GM11168 (cell line): ENCODE results near the gene AP2B1.
"Not testable (repeated sequence)": the region's sequence is repeated elsewhere in the genome, so short reads cannot be mapped to it uniquely, and the experiment has no call there.

ENCODE experiments used
- in situ Hi-C: fragments of 300-500 bp; cut with MboI; formaldehyde crosslinking; loops from one replicate; pipeline ENCODE4 v1.12.0; 2022; ENCODE audit warnings: low sequenced_read_pairs; ENCODE audit not compliant: unreplicated experiment

The AP2B1 gene

DNA sequence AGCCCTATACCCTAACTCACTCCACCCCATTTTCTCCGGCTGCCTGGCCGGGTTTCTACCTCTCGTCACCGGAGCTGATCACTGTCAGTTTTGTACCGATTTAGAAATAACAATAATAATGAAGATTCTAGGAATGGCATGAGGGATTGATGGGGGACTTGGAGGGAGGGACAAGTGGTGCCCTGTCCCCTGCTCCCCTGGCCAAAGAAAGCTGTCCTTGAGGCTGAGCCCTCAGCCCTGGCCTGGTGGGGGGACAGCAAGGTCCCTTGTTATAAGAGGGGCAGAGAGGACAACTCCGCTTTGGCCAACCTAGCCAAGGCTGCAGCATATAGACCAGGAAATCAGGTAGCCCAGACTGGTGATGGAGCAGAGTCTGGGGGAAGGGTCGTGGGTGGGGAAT is 155.4 kb downstream of the AP2B1 start:
- in situ Hi-C loops, result loop anchor here (10.0 to 25.0 kb wide), 2 partner anchors 128 to 580 kb away; no protein-coding TSS in a partner anchor

DNA sequence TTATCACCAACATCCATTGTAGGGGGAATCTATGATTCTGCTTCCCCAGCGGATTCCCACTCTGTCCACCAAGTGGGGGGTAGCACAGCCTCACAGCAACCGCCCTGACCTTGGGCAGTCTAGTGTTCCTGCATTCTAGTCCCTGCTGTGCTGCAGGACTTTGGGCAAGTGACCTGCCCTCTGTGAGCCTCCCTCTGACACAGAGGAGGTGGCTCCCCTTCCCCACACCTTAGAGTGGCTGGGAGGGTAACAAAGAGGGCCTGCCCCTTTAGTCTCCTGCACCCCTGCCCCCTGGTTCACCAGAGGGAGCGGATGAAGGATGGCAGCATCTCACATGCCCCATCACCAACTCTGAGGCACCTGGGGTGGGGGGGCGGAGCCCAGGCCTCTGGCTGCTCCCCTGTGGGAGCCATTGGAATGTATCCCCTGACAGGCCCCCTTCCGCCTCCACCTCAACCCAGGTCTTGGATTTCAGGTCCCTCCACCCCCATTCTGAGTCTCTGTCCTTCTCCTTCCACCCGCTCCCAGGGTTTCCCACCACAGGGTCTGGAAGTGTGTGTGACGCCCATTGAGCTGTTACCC is 155.9 kb downstream of the AP2B1 start:
- in situ Hi-C loops, result loop anchor here (10.0 to 25.0 kb wide), 2 partner anchors 128 to 581 kb away; no protein-coding TSS in a partner anchor

DNA sequence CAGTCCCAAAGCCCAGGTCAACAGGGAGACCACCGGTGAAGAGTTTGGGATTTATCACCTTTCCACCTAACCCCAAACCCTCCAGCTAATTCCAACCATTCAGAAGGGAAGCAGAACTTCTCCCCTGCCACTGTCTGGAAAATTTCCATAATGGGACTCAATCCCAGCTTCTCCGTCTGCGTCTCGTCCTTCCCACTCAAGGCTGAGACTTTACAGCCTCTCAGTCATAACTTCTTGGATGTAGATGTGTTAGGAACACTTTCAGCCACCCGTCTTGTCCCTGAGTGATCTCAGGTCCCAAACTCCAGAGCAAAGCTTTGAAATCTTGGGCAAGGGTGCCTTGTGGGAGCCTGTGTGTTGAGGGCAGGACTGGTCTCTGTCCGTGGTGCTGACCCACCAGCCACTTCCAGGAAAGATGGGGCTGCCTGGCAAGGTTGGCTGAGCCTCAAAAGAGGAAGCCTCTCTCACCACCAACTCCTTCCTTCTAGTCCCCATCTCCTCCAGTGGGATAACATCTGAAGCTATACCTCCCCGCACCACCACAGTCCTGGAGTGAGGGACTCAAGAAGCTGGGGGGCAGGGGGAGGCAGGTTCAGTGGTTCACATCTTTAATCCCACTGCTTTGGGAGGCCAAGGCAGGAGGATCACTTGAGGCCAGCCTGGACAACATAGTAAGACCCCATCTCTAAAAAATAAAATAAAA is 156.7 kb downstream of the AP2B1 start:
- in situ Hi-C loops, result loop anchor here (10.0 to 25.0 kb wide), 2 partner anchors 129 to 581 kb away; no protein-coding TSS in a partner anchor

DNA sequence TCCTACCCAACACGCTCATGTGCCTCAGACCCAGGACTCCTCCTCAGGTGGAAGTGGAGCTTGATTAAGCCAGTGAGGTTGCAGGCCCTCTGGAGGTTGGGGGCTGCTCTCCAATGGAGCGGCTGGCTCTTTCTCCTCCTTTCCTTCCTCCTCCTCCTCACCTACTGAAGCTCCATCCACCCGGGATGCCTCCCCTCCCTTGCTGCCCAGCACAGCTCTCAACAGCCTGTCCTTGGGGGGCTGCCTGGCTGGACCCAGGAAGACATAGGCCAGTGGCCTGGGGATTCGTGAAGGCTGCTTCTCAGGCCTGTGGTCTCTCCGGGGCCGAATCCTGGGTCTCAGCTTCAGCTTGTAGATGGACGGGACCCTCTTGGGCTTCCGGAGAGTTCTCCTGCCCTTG is 157.7 kb downstream of the AP2B1 start:
- in situ Hi-C loops, result loop anchor here (10.0 to 25.0 kb wide), 2 partner anchors 130 to 583 kb away; no protein-coding TSS in a partner anchor

DNA sequence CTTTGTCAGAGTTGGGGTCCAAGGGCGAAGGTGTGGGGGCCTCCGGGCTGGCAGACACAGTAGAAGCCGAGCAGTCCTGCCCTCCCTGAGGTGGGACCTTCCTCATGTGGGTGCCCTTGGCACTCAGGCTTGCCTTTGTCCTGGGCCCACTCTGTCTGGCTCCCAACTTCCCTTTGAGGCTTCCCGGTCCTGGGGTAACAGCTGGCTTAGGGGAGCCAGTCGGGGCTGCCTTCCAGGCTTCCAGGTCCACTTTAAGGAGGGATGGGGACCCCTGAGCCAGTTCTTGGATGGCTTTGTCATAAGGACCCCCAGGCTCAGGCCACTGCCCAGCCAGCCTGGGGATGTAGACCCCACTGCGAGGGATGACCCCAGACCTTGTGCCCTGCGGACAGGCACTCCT is 158.1 kb downstream of the AP2B1 start:
- in situ Hi-C loops, result loop anchor here (10.0 to 25.0 kb wide), 2 partner anchors 130 to 583 kb away; no protein-coding TSS in a partner anchor

DNA sequence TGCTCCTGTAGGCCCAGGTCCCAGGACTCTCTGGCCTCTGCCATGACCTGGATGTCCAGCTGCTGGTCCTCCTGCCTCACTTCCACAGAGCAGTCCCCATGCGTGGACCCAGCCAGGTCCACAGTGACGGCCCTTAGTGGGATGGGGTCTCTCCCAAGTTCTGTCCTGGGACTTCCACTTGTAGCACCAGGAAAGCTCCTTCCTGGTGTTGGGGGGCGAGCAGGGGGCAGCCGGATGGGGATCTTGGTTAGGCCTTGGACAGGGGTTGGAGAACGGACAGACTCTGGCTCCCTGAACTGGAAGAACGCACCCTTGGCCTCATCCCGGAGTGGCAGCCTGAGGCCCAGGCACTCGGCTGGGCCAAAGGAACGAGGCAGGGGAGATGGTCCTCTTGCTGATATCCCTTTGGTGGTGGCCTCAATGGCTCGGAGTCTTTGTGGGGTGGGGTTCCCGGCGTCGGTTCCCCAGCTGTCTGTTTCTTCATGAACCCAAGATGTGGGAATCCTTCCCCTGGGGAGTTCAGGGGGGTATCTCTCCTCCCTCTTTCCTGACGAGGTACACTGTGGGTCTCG is 158.7 kb downstream of the AP2B1 start:
- in situ Hi-C loops, result loop anchor here (10.0 to 25.0 kb wide), 2 partner anchors 131 to 584 kb away; no protein-coding TSS in a partner anchor

DNA sequence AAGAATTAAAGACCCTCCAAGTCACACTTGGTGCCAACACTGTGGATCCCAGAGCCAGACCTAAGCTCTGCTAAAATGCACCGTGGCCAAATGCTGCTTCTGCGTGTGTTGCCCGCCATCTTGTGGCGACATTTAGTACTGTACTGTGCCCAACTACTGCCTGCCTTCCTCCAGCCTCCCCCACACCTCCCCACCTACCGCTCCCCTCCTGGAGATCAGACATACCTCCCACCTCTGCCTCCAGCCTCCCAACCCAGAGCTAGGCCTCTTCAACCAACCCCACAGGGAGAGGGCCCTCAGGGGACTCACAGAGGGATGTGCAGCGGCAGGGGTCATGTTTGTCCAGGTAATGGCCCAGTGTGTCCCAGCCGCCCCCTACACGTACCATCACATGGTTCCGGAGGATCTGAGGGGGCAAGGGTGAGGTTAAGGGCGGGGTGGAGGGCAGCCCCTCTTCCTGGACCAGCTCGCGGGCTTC is 160.5 kb downstream of the AP2B1 start:
- in situ Hi-C loops, result loop anchor here (10.0 to 25.0 kb wide), 2 partner anchors 133 to 585 kb away; no protein-coding TSS in a partner anchor

DNA sequence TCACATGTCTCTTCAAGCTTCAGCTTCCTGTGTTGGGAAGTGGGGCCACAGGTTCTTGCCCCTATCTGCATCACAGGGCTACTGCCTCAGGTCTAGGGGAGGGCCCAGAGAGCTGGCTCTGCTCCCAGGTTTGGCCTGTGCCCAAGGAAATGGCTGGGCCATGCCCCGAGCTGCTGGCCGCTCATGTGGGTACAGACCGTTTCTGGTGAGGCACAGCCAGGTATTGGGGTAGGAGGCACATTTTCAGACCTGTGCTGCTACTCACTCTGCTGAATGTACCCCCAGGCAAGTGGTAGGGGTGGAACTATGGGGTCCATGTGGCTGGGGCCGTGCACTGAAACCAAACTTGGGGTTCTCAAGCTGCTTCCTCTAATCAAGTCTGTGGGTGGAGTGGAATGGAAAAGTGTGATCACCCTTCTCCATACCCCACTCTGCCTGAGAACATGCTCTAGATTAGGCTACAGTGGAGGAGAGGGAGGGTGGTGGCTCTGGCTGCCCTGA is 161.3 kb downstream of the AP2B1 start:
- in situ Hi-C loops, result loop anchor here (10.0 to 25.0 kb wide), 2 partner anchors 134 to 586 kb away; no protein-coding TSS in a partner anchor

DNA sequence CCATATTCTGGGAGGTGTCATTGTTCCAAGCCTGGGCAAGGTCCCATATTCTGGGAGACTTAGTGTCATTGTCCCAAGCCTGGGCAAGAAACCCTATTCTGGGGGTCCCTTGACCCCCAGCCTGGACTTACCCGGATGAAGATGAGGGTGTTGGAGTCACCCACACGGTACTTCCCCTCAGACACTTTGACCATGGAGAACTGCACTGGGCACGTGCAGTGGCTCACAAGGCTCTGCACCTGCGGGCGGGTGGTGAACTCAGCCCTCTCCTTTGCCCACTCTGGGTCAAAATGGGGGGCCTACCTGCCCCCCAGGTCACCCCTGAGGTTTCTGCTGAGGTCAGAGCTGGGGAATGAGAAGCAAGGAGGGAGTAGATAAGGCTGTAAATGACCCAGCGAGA is 161.9 kb downstream of the AP2B1 start:
- in situ Hi-C loops, result loop anchor here (10.0 to 25.0 kb wide), 2 partner anchors 134 to 587 kb away; no protein-coding TSS in a partner anchor

DNA sequence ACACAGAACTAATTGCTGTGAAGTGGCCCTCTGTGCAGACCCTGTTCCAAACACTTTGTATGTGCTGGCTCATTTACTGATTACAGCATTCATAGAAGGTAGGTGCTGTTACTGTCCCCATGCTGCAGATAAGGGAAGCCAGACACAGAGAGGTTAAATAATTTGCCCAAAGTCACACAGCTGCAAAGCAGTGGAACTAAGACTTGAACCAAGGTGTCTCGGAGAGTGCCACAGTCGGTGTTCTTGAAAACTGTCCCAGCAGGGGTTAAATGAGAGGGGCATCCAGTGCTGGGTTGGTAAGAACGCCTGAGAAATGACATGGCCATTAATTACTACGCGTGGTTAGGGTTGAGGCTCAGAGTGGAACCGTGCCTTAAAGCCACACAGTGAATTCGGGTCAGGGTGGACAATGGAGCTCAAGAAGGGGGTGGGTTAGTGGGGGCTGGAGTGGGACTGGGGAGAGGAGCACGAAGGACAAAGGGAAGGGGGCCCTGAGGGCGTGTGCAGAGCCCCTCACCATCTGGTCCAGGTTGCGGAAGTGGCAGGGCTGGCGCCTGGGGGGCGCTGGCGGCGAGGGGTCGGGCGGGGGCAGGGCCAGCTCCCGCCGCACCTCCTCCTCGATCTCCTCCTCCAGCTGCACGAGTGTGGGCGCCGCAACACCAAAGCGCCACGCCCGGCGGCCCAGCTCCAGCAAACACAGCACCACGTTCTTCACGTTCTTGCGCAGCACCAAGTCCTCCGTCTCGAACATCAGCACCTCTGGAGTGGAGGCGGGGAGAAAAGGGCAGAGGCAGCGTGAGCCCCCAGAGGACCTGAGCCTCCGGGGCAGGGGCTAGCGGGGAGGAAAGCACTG is 162.7 kb downstream of the AP2B1 start:
- in situ Hi-C loops, result loop anchor here (10.0 to 25.0 kb wide), 2 partner anchors 135 to 587 kb away; no protein-coding TSS in a partner anchor

DNA sequence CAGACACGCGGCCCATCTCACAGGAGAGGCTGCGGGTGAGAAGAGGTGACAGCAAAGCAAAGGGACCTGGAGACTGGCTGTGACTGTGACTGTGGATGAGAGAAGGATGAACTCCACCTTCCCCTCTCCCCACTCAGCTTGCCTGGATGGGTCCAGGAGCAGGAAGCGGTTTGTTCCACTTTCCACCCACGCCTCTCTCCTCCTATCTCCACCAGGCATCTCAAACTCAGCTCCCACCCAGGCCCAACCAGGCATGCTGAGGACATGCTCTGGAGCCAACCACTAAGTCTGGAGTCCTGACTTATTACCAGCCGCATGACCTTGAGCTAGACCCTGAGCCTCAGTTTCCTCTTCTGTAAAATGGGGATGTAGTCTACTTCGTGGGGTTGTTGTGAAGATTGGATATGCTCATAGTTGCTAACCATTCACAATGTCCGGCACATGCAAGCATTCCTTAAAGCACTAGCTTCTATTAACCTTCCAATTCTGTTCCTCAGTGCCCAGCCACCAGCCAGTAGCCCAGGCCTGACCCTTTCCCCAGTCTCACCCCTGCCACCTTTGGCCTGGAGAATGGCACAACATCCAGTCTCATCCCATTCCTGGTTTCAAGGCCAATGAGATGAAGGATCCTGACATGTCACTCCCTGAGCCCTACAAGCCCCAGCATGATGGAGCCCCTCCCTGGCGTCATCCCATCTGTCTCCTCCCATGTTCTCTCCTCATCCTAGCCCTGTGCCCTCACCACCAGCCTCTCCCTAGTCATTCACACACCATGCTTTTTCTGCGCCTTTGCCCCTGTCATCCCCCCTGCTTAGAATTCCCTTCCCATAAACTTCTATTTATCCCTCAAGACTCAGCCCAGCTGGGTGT is 163.6 kb downstream of the AP2B1 start:
- in situ Hi-C loops, result no loop called here

DNA sequence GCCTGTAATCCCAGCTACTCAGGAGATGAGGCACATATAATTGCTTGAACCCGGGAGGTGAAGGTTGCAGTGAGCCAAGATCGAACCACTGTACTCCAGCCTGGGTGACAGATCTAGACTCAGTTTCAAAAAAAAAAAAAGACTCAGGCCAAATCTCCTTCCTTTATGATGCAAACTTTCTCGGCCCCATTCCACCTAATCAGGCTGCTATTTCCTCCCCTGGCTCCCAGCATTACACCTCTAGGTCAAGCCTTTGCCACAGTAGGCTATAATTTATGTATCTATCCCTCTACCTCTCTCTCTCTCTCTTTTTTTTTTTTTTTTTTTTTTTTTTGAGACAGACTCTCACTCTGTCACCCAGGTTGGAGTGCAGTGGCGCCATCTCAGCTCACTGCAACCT is 164.4 kb downstream of the AP2B1 start:
- in situ Hi-C loops, result not testable (repeated sequence)

DNA sequence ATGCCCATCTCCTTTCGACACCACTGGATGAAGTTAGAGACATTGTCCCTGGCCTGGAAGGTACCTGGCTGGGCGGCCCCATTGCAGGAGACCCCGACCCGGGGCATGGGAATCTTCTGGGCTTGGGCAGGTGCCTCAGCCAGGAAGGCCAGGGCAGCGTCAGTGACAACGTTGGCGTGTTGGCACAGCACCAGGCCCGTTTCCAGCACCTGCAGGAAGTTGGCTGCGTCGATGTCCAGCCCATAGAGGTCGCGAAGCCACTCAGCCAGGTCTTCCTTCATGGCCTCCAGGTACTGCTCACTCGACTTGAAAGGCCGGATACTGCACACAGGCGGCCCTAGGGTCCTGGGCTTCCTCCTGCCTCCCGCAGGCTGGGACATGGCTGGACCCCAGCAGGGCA is 165.3 kb downstream of the AP2B1 start:
- in situ Hi-C loops, result no loop called here

DNA sequence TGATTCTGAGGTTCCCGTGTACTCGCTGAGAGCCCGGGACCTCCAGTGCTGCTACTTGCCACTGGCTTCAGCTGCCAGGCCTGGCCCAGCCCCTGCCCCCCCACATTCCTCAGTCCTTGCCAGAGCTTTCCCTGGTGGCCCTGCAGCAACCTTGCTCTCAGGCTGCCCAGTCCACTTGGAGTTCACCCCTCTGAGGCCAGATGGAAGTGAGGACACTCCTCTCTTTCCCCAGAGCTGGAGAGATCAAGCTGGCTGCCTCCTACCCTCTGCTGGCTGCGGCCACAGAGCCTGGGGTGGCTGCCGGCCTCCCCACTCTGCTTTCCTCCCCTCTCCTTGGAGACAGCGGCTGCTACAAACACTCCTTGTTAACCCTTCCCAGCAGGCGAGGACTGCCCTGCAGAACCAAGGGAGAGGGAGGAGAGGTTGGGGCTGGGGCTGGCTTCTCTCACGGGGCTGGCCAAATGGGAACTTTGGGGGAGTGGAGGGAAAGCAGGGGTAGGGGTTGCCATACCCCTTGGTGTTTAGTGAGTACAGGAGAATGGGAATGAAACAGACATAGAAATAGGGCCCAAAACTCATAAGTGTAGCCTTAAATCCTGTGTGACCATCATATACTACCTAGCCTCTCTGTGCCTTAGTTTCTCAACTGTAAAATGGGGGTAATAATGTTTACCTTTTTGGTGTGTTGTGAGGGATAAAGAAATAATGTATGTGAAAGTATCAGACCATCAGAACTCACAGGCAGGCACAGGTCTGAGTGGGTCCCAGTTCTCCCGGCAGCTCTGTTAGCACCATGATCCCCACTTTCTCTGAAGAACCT is 166.0 kb downstream of the AP2B1 start, which contains the start of gene GAS2L2:
Gene GAS2L2, minus strand, starts transcription at position 295 of the 820 bp plus-strand sequence. CDS start 389 bp downstream, outside the sequence.
- in situ Hi-C loops, result no loop called here

DNA sequence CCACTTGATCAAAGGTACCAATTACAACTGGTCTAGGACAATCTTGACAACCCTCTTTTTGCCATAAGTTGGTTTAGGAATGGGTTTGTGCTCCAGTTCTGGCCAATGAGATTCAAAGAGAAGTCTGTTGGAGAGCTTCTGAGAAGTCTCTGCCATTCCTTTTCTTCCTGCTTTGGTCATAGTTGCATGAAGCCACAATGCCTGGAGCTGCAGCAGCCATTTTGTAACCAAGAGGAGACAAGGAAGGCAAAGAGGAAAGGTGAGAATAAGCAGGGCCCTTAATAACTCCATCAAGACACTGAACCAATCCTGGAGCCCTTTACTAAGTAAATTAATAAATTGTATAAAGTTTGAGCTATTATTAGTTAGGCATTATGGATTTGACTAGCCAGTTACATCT is 170.1 kb downstream of the AP2B1 start:
- in situ Hi-C loops, result no loop called here

DNA sequence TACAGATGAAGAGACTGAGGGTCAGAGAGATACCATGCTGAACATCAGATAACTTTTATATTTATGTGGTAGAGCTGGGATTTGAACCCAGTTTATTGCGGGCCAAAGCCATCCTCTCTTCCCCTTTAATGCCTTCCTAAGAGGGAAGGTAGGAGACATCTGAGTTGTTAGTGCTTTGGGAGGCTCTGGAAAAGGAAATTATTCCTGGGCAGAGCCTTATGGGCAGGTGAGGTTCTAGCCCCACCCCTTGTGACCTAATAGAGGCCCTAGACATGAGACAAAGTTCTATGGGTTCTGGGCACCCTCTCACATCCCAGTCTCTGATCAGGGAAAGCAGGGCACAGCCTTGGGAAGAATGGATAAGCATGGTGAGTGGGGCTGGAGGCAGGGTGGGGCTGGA is 173.5 kb downstream of the AP2B1 start, which contains the start of gene C17orf50:
Gene C17orf50, plus strand, starts transcription at position 301 of the 400 bp plus-strand sequence. Its CDS starts 55 bp downstream, at position 356.
- in situ Hi-C loops, result no loop called here

DNA sequence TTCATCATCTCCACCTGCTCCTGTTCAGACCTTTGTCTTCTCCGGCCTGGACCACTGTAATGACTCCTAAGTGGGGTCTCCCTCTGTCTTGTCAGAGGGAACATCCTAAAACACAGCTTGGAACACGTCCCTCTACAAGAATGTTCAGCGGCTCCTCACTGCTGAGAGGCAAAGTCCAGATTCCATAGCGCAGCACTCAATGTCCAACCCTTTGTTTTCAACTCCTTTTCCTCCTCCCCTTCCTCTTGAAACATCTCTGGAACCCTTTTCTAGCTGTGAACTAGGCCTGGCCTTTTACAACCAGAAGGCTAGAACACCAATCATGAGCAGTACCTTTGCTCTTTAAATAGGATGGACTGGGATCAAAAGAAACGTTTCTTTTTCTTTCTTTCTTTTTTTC is 174.5 kb downstream of the AP2B1 start:
- in situ Hi-C loops, result no loop called here

DNA sequence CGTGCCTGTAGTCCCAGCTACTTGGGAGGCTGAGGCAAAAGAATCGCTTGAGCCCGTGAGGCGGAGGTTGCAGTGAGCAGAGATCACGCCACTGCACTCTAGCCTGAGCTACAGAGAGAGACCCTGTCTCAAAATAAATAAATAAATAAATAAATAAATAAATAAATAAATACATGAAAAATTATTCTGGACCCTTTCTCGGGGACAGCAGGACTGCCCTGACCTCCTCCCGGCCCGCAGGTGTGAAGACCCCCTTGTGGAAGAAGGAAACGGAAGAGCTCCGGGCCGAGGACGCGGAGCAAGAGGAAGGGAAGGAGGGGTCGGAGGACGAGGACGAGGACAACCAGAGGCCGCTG is 176.6 kb downstream of the AP2B1 start:
- in situ Hi-C loops, result no loop called here
